ENCODE measurements around the gene TICAM2. TPM values are rescaled to one million over a fixed set of nuclear protein-coding genes. Genes with fewer than 3 reads are reported as not detected.

TICAM2 gene
- total and polyA plus RNA-seq, 4 experiments from 2014 or later, result 0.52 to 1.6 (median 1.3) TPM; not detected in 1

DNA sequence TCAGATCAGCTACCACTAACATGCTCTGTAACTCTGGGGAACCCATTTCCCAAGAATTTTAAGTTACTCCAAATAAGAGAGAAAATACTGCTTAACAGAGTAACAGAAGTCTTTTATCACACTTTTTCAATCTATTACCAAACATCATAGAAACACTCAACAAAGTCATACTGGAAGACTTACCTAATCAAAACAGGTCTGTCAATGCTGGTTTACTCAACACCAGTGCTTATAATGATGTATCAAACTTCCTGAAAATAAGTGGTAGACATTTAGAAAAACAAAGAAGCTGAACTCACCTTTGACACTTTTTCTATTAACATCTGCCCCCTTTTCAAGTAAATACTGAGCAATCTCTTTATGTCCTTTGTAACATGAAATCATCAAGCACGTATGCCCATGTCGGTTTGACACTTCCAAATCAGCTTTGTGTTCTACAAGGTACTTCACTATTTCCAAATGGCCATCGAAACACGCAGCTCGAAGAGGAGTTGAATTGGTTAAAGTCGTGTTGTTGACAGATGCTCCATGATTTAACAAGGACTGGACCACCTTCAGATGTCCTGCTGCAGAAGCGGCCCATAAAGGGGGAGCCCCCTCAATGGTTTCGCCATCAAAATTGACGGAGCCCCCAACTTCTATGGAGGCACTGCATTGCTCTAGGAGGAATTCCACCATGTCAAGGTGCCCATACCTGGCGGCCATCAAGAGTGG, 59.5 kb downstream of the TICAM2 start:
- peaks cover 44 to 72% (median 55%) of the 10 kb centered on the region in 4 donors for H3K4me1 Mint-ChIP-seq
- Histone ChIP-seq H3K36me3 (ENCODE audit: insufficient read depth, low read length) (peaks cover 13% of the 10 kb centered on the region), H3K4me3 (ENCODE audit: low read length in 2 of 2) (peak overlapping the region; percentile 12 to 71), H3K4me1 (ENCODE audit: insufficient read depth, low read length) (peaks cover 63% of the 10 kb centered on the region), H3K9me3 (ENCODE audit: control insufficient read depth in 1 of 2, low read length in 2 of 2) (peaks cover 0 to 3% of the 10 kb centered on the region in 2 donors), H3K27me3 (ENCODE audit: insufficient read depth, low read length) (no peaks in the 10 kb centered on the region), H3K27ac (ENCODE audit: low read depth, low read length) (peak overlapping the region; percentile 97)
- no peak for DNase-seq
- ChIA-PET POLR2A (ENCODE audit: partially characterized antibody) (interaction anchor here (0.9 to 3.5 kb wide), 9 partner anchors 12 to 299 kb away, joined by 3 to 35 read pairs (median 3); partner anchors contain the start of genes AP3S1, ATG12, TICAM2 and TMED7), CTCF (ENCODE audit: partially characterized antibody) (interaction anchor here (1.2 to 2.1 kb wide), 4 partner anchors 17 to 302 kb away, joined by 3 to 13 read pairs (median 3); no protein-coding TSS in a partner anchor)
- no peaks in the 10 kb centered on the region for H3K27me3 Mint-ChIP-seq
- H3K36me3 Mint-ChIP-seq, result peaks cover 38 to 62% of the 10 kb centered on the region in 2 donors
- peak overlapping the region; percentile 70 to 99 (median 97) for H3K27ac Mint-ChIP-seq
- intact Hi-C loops (cut with micrococcal nuclease), result loop anchor here (1.0 kb wide), 1 partner anchor 9 kb away; no protein-coding TSS in a partner anchor
- peaks cover 0 to 8% (median 4%) of the 10 kb centered on the region in 8 donors for H3K9me3 Mint-ChIP-seq
- H3K4me3 Mint-ChIP-seq, result peak overlapping the region; percentile 93 to 100 (median 95)

DNA sequence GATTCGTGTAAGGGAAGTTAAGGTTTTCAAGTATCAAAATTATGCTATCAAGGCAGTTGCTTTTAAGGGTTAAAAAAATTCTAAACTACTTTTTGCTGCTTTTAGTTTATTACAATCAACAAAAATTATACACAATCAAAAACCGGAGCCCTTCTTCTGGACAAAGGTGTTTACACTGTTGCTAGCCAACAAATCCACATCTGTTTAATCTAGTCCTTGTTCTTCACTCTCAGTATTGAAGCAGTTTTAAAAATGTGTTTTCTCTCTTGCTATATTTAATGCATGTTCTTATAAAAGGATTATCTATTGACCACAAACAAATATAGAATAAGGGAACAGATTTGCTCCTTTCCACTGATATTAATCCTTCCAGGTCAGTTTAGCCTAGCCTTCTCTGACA, 60.2 kb downstream of the TICAM2 start:
- H3K27ac Mint-ChIP-seq, result peak overlapping the region in 5 of 7 donors; percentile 5 to 98 (median 80)
- CTCF ChIA-PET (ENCODE audit: partially characterized antibody), result interaction anchor here (0.6 to 2.1 kb wide), 3 partner anchors 31 to 297 kb away, joined by 3 to 13 read pairs (median 3); no protein-coding TSS in a partner anchor
- POLR2A ChIA-PET (ENCODE audit: partially characterized antibody), result no interaction called here
- H3K4me1 Mint-ChIP-seq, result peaks cover 49 to 80% (median 61%) of the 10 kb centered on the region in 4 donors
- peaks cover 0 to 8% (median 4%) of the 10 kb centered on the region in 8 donors for H3K9me3 Mint-ChIP-seq
- peaks cover 42 to 67% of the 10 kb centered on the region in 2 donors for H3K36me3 Mint-ChIP-seq
- Histone ChIP-seq H3K4me1 (ENCODE audit: insufficient read depth, low read length) (peaks cover 69% of the 10 kb centered on the region), H3K4me3 (ENCODE audit: low read length in 2 of 2) (peak overlapping the region in 1 of 2 donors; percentile 71), H3K27ac (ENCODE audit: low read depth, low read length) (peak overlapping the region; percentile 7), H3K36me3 (ENCODE audit: insufficient read depth, low read length) (peaks cover 13% of the 10 kb centered on the region), H3K27me3 (ENCODE audit: insufficient read depth, low read length) (no peaks in the 10 kb centered on the region), H3K9me3 (ENCODE audit: control insufficient read depth in 1 of 2, low read length in 2 of 2) (peaks cover 0 to 3% of the 10 kb centered on the region in 2 donors)
- intact Hi-C loops (cut with micrococcal nuclease), result no loop called here
- H3K4me3 Mint-ChIP-seq, result peak overlapping the region; percentile 93 to 100 (median 95)
- no peak for DNase-seq
- no peaks in the 10 kb centered on the region for H3K27me3 Mint-ChIP-seq

DNA sequence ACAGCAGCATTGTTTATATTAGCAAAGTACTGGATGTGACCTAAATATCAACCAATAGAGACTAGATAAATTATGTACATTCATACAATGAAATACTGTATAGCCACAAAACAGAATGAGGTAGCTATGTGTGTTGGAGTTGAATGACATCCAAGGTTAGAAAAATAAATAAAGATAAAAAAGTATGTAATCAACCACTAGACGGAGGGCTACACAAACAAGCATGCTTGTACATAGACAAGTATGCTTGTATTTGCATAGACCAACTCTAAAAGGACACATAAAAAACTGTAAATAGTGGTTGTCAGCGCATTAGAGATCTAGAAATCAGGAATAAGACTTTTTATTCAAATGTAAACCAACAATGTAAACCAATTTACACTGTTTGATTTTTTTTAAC, 60.7 kb downstream of the TICAM2 start:
- Mint-ChIP-seq H3K4me1 (peaks cover 54 to 84% (median 66%) of the 10 kb centered on the region in 4 donors), H3K4me3 (peak overlapping the region; percentile 22 to 100 (median 95)), H3K27me3 (no peaks in the 10 kb centered on the region), H3K36me3 (peaks cover 47 to 72% of the 10 kb centered on the region in 2 donors), H3K9me3 (peaks cover 0 to 8% (median 4%) of the 10 kb centered on the region in 8 donors), H3K27ac (peak overlapping the region in 2 of 7 donors; percentile 5 to 98)
- intact Hi-C loops (cut with micrococcal nuclease), result no loop called here
- ChIA-PET CTCF (ENCODE audit: partially characterized antibody) (interaction anchor here (0.6 to 1.2 kb wide), 3 partner anchors 23 to 297 kb away, joined by 3 read pairs; no protein-coding TSS in a partner anchor), POLR2A (ENCODE audit: partially characterized antibody) (no interaction called here)
- H3K27me3 ChIP-seq (ENCODE audit: insufficient read depth, low read length), result no peaks in the 10 kb centered on the region
- peaks cover 0 to 3% of the 10 kb centered on the region in 2 donors for H3K9me3 ChIP-seq (ENCODE audit: control insufficient read depth in 1 of 2, low read length in 2 of 2)
- DNase-seq, result no peak
- peak overlapping the region; percentile 25 to 55 for H3K4me3 ChIP-seq (ENCODE audit: low read length in 2 of 2)
- H3K36me3 ChIP-seq (ENCODE audit: insufficient read depth, low read length), result peaks cover 13% of the 10 kb centered on the region
- peaks cover 74% of the 10 kb centered on the region for H3K4me1 ChIP-seq (ENCODE audit: insufficient read depth, low read length)
- peak overlapping the region; percentile 7 for H3K27ac ChIP-seq (ENCODE audit: low read depth, low read length)

DNA sequence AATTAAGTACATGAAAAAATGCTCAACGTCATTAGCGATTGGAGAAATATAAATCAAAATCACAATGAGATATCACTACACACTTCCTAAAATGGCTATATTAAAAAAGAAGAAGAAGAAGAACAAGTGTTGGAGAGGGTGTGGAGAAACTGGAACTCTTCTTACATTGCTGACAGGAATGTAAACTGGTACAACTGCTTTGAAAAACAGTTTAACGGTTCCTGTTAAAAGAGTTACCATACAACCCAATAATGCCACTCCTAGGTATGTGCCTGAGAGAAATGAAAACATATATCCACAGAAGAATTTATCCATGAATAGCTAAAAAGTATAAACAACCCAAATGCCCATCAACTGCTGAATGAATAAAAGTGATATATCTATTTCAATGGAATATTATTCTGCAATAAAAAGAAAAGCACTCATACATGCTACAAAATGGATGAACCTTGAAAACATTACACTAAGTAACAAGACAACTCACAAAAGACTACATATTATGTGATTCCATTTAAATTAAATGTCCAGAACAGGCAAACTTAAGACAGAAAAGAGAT, 66.7 kb downstream of the TICAM2 start:
- peak overlapping the region in 1 of 7 donors; percentile 47 for H3K27ac Mint-ChIP-seq
- H3K4me3 Mint-ChIP-seq, result peak overlapping the region in 6 of 8 donors; percentile 9 to 71 (median 40)
- CTCF ChIA-PET (ENCODE audit: partially characterized antibody), result no interaction called here
- Histone ChIP-seq H3K9me3 (ENCODE audit: control insufficient read depth in 1 of 2, low read length in 2 of 2) (no peaks in the 10 kb centered on the region), H3K27me3 (ENCODE audit: insufficient read depth, low read length) (no peaks in the 10 kb centered on the region), H3K27ac (ENCODE audit: low read depth, low read length) (no peak overlapping the region), H3K4me3 (ENCODE audit: low read length in 2 of 2) (no peak overlapping the region), H3K36me3 (ENCODE audit: insufficient read depth, low read length) (peaks cover 13% of the 10 kb centered on the region), H3K4me1 (ENCODE audit: insufficient read depth, low read length) (peaks cover 90% of the 10 kb centered on the region)
- no peaks in the 10 kb centered on the region for H3K9me3 Mint-ChIP-seq
- no peaks in the 10 kb centered on the region for H3K27me3 Mint-ChIP-seq
- DNase-seq, result no peak
- intact Hi-C loops (cut with micrococcal nuclease), result loop anchor here (2.0 kb wide), 1 partner anchor 13 kb away; no protein-coding TSS in a partner anchor
- peaks cover 65 to 70% of the 10 kb centered on the region in 2 donors for H3K36me3 Mint-ChIP-seq
- H3K4me1 Mint-ChIP-seq, result peaks cover 67 to 89% (median 78%) of the 10 kb centered on the region in 4 donors
- POLR2A ChIA-PET (ENCODE audit: partially characterized antibody), result no interaction called here

DNA sequence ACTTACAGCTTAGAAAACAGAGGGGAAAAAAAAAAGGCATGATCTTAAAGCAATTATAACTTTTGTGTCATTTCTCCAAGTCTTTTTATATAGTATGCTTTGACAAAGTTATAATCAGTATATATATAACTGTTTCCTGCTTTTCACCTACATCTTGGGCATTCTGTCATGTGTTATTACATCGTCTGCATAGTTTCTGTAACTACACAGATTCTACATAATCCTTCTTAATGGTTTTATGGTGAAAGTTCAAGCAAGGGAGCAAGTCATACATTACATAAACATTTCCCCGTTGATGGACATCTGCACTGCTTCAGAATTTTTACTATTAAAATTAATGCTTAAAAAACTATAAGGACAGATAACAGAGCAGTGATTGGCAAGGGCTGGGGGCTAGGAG, 69.8 kb downstream of the TICAM2 start:
- POLR2A ChIA-PET (ENCODE audit: partially characterized antibody), result no interaction called here
- no peak overlapping the region for H3K27ac ChIP-seq (ENCODE audit: low read depth, low read length)

DNA sequence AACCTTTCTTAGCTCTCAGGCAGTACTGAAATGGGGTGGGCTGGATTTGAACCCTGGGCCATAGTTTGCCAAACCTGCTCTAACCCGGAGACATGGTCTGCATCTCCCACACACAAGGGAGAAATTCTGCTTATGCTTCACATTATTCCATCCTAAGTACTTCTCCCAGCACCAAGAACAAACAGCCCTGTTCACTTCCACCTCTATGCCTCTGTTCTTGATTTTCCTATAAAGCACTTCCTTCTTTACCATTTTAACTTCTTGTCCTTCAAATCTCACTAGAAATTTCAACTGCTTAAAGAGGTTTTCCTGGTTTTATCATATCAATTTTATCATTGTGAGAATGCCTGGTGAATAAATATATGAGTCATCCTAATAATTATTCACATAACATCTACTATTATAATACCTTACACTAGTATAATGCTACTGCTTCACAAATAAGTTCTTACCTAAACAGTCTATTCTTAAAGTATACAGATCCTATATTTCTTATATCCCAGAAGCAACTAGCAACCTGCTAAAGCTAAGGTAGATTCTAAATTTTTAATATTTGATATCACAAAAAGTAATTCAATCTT, 70.4 kb downstream of the TICAM2 start:
- H3K27ac Mint-ChIP-seq, result peak overlapping the region in 1 of 7 donors; percentile 0
- H3K36me3 Mint-ChIP-seq, result peaks cover 39 to 40% of the 10 kb centered on the region in 2 donors
- H3K27ac ChIP-seq (ENCODE audit: low read depth, low read length), result no peak overlapping the region
- DNase-seq, result no peak
- peaks cover 53 to 82% (median 66%) of the 10 kb centered on the region in 4 donors for H3K4me1 Mint-ChIP-seq
- CTCF ChIA-PET (ENCODE audit: partially characterized antibody), result no interaction called here
- H3K4me3 ChIP-seq (ENCODE audit: low read length in 2 of 2), result no peak overlapping the region
- H3K9me3 ChIP-seq (ENCODE audit: control insufficient read depth in 1 of 2, low read length in 2 of 2), result no peaks in the 10 kb centered on the region
- H3K9me3 Mint-ChIP-seq, result no peaks in the 10 kb centered on the region
- POLR2A ChIA-PET (ENCODE audit: partially characterized antibody), result no interaction called here
- H3K4me3 Mint-ChIP-seq, result peak overlapping the region in 3 of 8 donors; percentile 0 to 73 (median 0)
- no peaks in the 10 kb centered on the region for H3K27me3 Mint-ChIP-seq
- H3K27me3 ChIP-seq (ENCODE audit: insufficient read depth, low read length), result no peaks in the 10 kb centered on the region
- intact Hi-C loops (cut with micrococcal nuclease), result no loop called here
- peaks cover 66% of the 10 kb centered on the region for H3K4me1 ChIP-seq (ENCODE audit: insufficient read depth, low read length)
- H3K36me3 ChIP-seq (ENCODE audit: insufficient read depth, low read length), result no peaks in the 10 kb centered on the region

More for the DNA sequence above, 69.8 kb downstream of the TICAM2 start:
- Mint-ChIP-seq H3K27me3 (no peaks in the 10 kb centered on the region), H3K27ac (peak overlapping the region in 1 of 7 donors; percentile 13), H3K4me3 (peak overlapping the region in 3 of 8 donors; percentile 0 to 73 (median 13)), H3K4me1 (peaks cover 57 to 82% (median 71%) of the 10 kb centered on the region in 4 donors), H3K36me3 (peaks cover 45% of the 10 kb centered on the region in 2 donors), H3K9me3 (no peaks in the 10 kb centered on the region)
- H3K4me3 ChIP-seq (ENCODE audit: low read length in 2 of 2), result no peak overlapping the region
- peaks cover 73% of the 10 kb centered on the region for H3K4me1 ChIP-seq (ENCODE audit: insufficient read depth, low read length)
- no peaks in the 10 kb centered on the region for H3K27me3 ChIP-seq (ENCODE audit: insufficient read depth, low read length)
- H3K9me3 ChIP-seq (ENCODE audit: control insufficient read depth in 1 of 2, low read length in 2 of 2), result no peaks in the 10 kb centered on the region
- CTCF ChIA-PET (ENCODE audit: partially characterized antibody), result no interaction called here
- intact Hi-C loops (cut with micrococcal nuclease), result no loop called here
- H3K36me3 ChIP-seq (ENCODE audit: insufficient read depth, low read length), result no peaks in the 10 kb centered on the region
- DNase-seq, result no peak

All from CD4-positive, alpha-beta memory T cell (primary cell).